ENCODE results near the gene AK2. TPM values are rescaled to one million over a fixed set of nuclear protein-coding genes. Genes with fewer than 3 reads are reported as not detected.

Gene AK2
- total RNA-seq, 1 donor, result 99.7 TPM

- peak overlapping the region; percentile 42 for H3K4me3 ChIP-seq (ENCODE audit: low read depth, low read length)
- DNase-seq (ENCODE audit: low read depth), result peak; percentile 50
- TF ChIP-seq, protein P1, sequence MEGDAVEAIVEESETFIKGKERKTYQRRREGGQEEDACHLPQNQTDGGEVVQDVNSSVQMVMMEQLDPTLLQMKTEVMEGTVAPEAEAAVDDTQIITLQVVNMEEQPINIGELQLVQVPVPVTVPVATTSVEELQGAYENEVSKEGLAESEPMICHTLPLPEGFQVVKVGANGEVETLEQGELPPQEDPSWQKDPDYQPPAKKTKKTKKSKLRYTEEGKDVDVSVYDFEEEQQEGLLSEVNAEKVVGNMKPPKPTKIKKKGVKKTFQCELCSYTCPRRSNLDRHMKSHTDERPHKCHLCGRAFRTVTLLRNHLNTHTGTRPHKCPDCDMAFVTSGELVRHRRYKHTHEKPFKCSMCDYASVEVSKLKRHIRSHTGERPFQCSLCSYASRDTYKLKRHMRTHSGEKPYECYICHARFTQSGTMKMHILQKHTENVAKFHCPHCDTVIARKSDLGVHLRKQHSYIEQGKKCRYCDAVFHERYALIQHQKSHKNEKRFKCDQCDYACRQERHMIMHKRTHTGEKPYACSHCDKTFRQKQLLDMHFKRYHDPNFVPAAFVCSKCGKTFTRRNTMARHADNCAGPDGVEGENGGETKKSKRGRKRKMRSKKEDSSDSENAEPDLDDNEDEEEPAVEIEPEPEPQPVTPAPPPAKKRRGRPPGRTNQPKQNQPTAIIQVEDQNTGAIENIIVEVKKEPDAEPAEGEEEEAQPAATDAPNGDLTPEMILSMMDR (IDR thresholded peaks at IDR 0.05; ENCODE audit: insufficient read depth, low read depth, low read length), result no peak
Observed at GRCh38 chr1:32972814-32973428, 63.8 kb downstream of the AK2 start.

- TF ChIP-seq, protein P1 (IDR thresholded peaks at IDR 0.05; ENCODE audit: insufficient read depth, low read depth, low read length), result no peak
- H3K4me3 ChIP-seq (ENCODE audit: low read depth, low read length), result no peak overlapping the region
- DNase-seq (ENCODE audit: low read depth), result no peak
Observed at GRCh38 chr1:32971576-32971975, 65.1 kb downstream of the AK2 start.

DNA sequence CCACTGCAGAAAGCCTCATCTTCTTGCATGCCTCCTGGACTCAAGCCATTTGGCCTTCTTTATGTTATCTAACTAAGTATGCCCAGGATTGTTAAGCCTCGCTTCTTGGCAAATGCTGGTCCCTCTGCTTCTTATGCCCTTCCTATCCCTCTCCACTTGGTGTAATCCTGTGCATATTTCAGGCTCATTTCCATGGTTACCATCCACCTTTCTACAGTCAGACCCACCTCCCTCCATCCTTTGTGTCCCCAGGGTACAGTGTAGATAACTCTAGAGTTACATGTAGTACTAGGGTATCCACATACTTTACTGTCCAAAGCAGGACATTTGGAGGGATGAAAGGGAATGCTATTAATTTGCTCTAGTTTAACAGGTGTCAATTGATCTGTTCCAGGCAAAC is 65.5 kb downstream of the AK2 start:
- DNase-seq (ENCODE audit: low read depth), result no peak
- TF ChIP-seq, protein P1 (IDR thresholded peaks at IDR 0.05; ENCODE audit: insufficient read depth, low read depth, low read length), result no peak

GRCh38 chr1:32969566-32969965 is 67.1 kb downstream of the AK2 start:
- no peak overlapping the region for H3K4me3 ChIP-seq (ENCODE audit: low read depth, low read length)
- TF ChIP-seq, protein P1 (IDR thresholded peaks at IDR 0.05; ENCODE audit: insufficient read depth, low read depth, low read length), result no peak
- no peak for DNase-seq (ENCODE audit: low read depth)

More for the DNA sequence above, 65.5 kb downstream of the AK2 start:
- H3K4me3 ChIP-seq (ENCODE audit: low read depth, low read length), result no peak overlapping the region

- DNase-seq (ENCODE audit: low read depth), result peak; percentile 20
- H3K4me3 ChIP-seq (ENCODE audit: low read depth, low read length), result no peak overlapping the region
- TF ChIP-seq, protein P1 (IDR thresholded peaks at IDR 0.05; ENCODE audit: insufficient read depth, low read depth, low read length), result no peak
Observed at GRCh38 chr1:32967888-32968568, 68.7 kb downstream of the AK2 start.

- TF ChIP-seq, protein P1 (IDR thresholded peaks at IDR 0.05; ENCODE audit: insufficient read depth, low read depth, low read length), result no peak
- no peak overlapping the region for H3K4me3 ChIP-seq (ENCODE audit: low read depth, low read length)
- DNase-seq (ENCODE audit: low read depth), result no peak
Observed at GRCh38 chr1:32966900-32967299, 69.8 kb downstream of the AK2 start.

All from fibroblast of villous mesenchyme (primary cell).